Breast epithelium (tissue), 4 donors: ENCODE results near the gene ANKRD11. TPM values are rescaled to one million over a fixed set of nuclear protein-coding genes. Genes with fewer than 3 reads are reported as not detected.
"Not testable (repeated sequence)": the region's sequence is repeated elsewhere in the genome, so short reads cannot be mapped to it uniquely, and the experiment has no call there.

Experiments used
- DNase-seq, 2 donors: peaks; one replicate each; pipeline ENCODE4 v3.0.0-alpha.2; 2019; ENCODE audit warnings: low spot score in 2 of 2
- H3K27ac ChIP-seq, 2 donors: fragments of 200-600 bp; sonication (generic) in 1 of 2; one replicate each; pipeline ENCODE4 v1.5.1; 2016 to 2019; ENCODE audit warnings: mild to moderate bottlenecking in 1 of 2
- H3K27me3 ChIP-seq, 2 donors: fragments of 200-600 bp; sonication (generic) in 1 of 2; one replicate each; pipeline versions ENCODE4 v1.5.1 to v1.6.0; 2017 to 2019; ENCODE audit warnings: control low read depth in 1 of 2, mild to moderate bottlenecking in 1 of 2
- H3K36me3 ChIP-seq: fragments of 200-600 bp; one replicate; pipeline ENCODE4 v1.5.1; 2019
- H3K4me1 ChIP-seq, 2 donors: fragments of 200-600 bp; sonication (generic); one replicate each; pipeline ENCODE4 v1.5.1; 2016 to 2019; ENCODE audit warnings: control low read depth in 1 of 2
- H3K4me3 ChIP-seq, 3 donors: fragments of 200-600 bp; sonication (generic); 1 replicate in 2 of 3; 2 replicates in 1 of 3; pipeline ENCODE4 v1.5.1; 2016 to 2019; ENCODE audit warnings: mild to moderate bottlenecking in 3 of 3, moderate library complexity in 2 of 3
- H3K9me3 ChIP-seq, 2 donors: fragments of 200-600 bp; sonication (generic) in 1 of 2; one replicate each; pipeline ENCODE4 v1.5.1; 2016 to 2019; ENCODE audit warnings: control low read depth in 1 of 2
- POLR2A ChIP-seq: fragments of 450-650 bp; IDR thresholded peaks from one replicate; pipeline ENCODE4 v1.6.1; 2016; ENCODE audit warnings: antibody characterized with exemption, mild to moderate bottlenecking, moderate library complexity
- POLR2AphosphoS5 ChIP-seq, 3 donors: sonication (generic); formaldehyde crosslinking; IDR thresholded peaks; one replicate each; pipeline ENCODE4 v1.6.1; 2017; ENCODE audit warnings: antibody characterized with exemption in 3 of 3
- intact Hi-C: fragments of 100-400 bp; cut with DNase I; formaldehyde crosslinking; loops from one replicate; pipeline ENCODE4 v1.15.1; 2023; ENCODE audit warnings: low total_unique reads
- total RNA-seq, 3 donors: library from RNA; depleted of rRNA; stranded (reverse); fragments of >200 nt; gene quantifications; one replicate each; pipeline ENCODE4 v1.1.0, GENCODE V29; 2016
- TF ChIP-seq, protein P1 (sequence below), 3 donors: fragments of 450-650 bp; IDR thresholded peaks; one replicate each; pipeline ENCODE4 v1.5.1; 2016 to 2017; ENCODE audit warnings: antibody characterized with exemption in 3 of 3, mild to moderate bottlenecking in 3 of 3, moderate library complexity in 3 of 3

The ANKRD11 gene
- total RNA-seq, 3 donors from 2014 or later: 64.0 to 79.0 (median 69.2) TPM

DNA sequence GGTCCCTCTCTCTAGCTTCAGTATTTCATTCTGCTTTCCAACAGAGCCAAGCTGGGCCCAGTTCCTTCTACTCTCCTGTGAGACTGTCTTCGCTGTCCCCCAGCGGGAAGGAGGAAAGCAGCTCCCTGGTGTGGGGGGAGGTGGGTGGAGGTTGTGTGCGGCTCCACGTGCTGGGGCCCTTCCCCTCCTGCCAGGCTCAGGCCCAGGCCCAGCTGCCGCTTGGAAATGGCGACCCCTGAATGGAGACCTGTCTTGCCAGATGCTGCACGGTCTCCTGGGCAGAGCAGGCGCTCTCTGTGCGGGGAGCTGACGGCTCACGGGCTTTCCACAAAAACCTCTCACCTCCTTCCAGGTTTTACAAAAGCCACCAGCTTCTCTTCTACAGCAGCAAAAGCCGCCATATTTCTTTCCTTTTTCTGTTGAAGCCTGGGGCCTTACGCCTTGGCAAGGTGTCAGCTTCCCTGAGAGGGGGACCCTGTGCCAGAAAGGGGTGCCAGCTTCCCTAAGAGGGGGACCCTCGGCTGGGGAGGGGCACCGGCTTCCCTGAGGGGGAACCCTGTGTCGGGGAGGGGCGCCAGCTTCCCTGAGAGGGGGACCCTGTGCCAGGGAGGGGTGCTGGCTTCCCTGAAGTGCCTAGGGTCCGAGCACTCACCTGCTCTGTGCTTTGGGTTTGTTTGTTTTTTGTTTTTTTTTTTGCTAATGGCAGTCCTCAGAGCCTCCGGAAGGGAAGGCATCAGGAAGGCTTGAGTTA is 225.4 kb downstream of the ANKRD11 start:
- no peak for DNase-seq
- Histone ChIP-seq H3K27me3 (no peaks in the 10 kb centered on the region), H3K27ac (no peak overlapping the region), H3K36me3 (no peaks in the 10 kb centered on the region), H3K9me3 (peaks cover 9 to 13% of the 10 kb centered on the region in 2 donors), H3K4me1 (no peaks in the 10 kb centered on the region), H3K4me3 (no peak overlapping the region)
- intact Hi-C loops: no loop called here
- TF ChIP-seq, protein P1, sequence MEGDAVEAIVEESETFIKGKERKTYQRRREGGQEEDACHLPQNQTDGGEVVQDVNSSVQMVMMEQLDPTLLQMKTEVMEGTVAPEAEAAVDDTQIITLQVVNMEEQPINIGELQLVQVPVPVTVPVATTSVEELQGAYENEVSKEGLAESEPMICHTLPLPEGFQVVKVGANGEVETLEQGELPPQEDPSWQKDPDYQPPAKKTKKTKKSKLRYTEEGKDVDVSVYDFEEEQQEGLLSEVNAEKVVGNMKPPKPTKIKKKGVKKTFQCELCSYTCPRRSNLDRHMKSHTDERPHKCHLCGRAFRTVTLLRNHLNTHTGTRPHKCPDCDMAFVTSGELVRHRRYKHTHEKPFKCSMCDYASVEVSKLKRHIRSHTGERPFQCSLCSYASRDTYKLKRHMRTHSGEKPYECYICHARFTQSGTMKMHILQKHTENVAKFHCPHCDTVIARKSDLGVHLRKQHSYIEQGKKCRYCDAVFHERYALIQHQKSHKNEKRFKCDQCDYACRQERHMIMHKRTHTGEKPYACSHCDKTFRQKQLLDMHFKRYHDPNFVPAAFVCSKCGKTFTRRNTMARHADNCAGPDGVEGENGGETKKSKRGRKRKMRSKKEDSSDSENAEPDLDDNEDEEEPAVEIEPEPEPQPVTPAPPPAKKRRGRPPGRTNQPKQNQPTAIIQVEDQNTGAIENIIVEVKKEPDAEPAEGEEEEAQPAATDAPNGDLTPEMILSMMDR (IDR thresholded peaks at IDR 0.05): no peak
- no peak for TF ChIP-seq POLR2A
- no peak for TF ChIP-seq POLR2AphosphoS5 (IDR thresholded peaks at IDR 0.05)

DNA sequence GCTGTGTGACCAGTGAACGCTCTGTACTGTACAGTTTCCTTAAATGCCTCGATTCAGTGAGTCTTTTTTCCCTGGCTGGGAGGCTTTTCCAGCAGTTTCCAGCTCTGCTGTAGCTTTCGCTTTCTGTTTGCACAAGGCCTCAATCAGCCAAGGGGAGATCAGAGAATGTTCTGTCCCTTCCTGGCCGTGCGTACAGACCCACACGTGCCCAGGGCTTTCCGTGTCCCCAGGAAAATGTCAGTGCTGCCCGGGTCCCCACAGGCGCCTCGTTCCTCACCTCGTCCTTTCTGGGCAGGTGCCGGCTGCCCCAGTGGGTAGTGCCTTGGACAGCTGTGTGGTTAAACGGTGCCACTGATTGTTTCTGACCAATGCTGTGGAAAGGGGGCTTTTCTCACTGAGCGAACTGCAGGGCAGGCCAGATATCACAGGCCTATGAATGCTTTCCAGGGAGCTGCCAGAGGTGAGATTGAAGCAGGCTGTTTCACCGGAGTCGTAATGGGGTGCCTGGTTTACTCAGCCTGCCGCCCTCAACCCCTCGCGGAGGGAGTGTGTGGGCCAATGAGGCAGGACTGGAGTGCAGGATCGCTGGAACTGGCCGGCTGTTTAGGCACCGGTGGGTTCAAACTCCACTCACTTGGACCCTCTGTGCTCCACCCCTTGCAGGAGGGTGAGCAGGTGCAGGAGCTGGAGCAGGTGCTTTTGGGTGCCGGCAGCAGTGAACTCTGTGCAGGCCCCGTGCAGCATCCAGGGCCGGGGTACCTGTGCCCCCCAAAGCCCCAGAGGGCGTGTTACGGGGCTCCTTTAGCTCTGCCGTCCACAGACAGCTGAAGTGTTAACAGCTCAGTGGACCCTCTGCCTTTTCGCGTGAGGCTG is 228.4 kb downstream of the ANKRD11 start:
- intact Hi-C loops: no loop called here
- Histone ChIP-seq H3K4me3 (peak overlapping the region in 2 of 3 donors; percentile 8 to 44), H3K4me1 (peaks cover 0 to 7% of the 10 kb centered on the region in 2 donors), H3K36me3 (no peaks in the 10 kb centered on the region), H3K9me3 (peaks cover 9 to 13% of the 10 kb centered on the region in 2 donors), H3K27me3 (peaks cover 0 to 10% of the 10 kb centered on the region in 2 donors), H3K27ac (no peak overlapping the region)
- TF ChIP-seq, protein P1 (IDR thresholded peaks at IDR 0.05): no peak
- no peak for TF ChIP-seq POLR2AphosphoS5 (IDR thresholded peaks at IDR 0.05)
- no peak for TF ChIP-seq POLR2A
- DNase-seq: no peak

DNA sequence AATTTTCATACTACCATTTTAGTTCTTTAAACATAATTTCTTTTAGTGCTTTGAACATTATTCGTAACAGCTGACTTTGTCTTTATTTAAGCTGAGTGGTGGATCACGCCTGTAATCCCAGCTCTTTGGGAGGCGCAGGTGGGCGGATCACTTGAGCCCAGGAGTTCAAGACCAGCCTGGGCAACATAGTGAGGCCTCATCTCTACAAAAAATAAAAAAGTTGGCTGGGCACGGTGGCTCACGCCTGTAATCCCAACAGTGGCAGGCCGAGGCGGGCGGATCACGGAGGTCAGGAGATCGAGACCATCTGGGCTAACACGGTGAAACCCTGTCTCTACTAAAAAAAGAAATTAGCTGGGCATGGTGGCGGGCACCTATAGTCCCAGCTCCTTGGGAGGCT is 230.5 kb downstream of the ANKRD11 start:
- H3K27ac ChIP-seq, intact Hi-C loops, H3K4me3 ChIP-seq, H3K36me3 ChIP-seq, DNase-seq: not testable (repeated sequence)
- peaks cover 0 to 12% of the 10 kb centered on the region in 2 donors for H3K4me1 ChIP-seq
- peaks cover 9 to 13% of the 10 kb centered on the region in 2 donors for H3K9me3 ChIP-seq
- H3K27me3 ChIP-seq: peaks cover 0 to 10% of the 10 kb centered on the region in 2 donors

DNA sequence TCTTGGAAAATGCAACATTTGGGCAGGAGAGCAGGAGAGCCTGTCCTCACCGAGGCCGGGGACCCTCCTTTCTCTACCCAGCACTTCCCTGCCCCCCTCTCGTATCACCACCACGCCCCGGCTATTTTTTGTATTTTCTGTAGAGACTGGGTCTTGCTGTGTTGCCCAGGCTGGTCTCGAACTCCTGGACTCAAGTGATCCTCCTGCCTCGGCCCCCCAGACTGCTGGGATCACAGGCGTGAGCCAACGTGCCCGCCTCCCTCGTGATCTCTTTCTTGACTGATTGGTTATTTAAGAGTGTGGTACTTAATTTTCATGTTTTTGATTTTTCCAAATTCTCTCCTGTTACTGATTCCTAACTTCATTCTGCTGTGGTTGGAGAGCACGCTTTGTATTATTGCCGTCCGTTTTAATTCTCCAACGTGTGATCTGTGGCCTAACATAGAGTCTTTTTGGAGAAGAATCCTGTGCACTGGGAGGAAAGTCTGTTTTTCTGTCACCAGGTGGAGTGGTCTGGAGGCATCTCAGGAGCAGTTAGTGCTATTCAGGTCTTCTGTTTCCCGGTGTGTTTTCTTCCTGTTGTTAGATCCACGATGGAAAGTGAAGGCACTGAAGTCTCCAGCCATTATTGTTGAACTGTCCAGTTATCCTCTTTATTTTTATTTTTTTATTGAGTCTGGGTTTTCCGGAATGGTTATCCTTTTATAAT is 232.4 kb downstream of the ANKRD11 start:
- DNase-seq: no peak
- Histone ChIP-seq H3K36me3 (no peaks in the 10 kb centered on the region), H3K9me3 (peaks cover 8 to 10% of the 10 kb centered on the region in 2 donors), H3K27ac (no peak overlapping the region), H3K4me3 (peak overlapping the region; percentile 36 to 72 (median 52)), H3K4me1 (peaks cover 0 to 12% of the 10 kb centered on the region in 2 donors), H3K27me3 (peaks cover 0 to 10% of the 10 kb centered on the region in 2 donors)
- TF ChIP-seq POLR2A (no peak), POLR2AphosphoS5 (IDR thresholded peaks at IDR 0.05) (no peak)
- TF ChIP-seq, protein P1 (IDR thresholded peaks at IDR 0.05): no peak
- intact Hi-C loops: no loop called here

DNA sequence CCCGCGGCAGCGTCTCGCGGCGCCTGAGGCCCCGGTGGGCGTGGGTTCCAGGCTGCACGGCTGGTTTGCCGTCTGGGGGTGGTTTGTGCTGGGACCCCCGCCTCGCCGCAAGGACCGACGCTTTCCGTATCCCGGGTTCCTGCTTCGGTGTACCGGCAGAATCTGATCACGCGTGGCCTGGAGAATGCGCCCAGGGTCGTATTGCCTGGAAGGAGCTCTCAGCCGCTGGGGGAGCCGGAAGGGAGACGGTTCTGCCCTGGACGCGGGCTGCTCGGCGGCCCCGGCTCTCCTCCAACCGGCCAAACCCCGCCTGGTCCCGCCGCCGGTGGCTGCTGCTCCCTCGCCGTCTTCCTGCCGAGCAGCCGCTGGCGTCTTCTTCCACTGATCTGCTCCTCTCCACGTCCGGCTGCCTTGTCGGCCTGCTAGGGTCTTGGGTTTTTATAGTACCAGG is 233.1 kb downstream of the ANKRD11 start:
- H3K4me1 ChIP-seq: peaks cover 0 to 12% of the 10 kb centered on the region in 2 donors
- peak overlapping the region; percentile 36 to 72 (median 52) for H3K4me3 ChIP-seq
- intact Hi-C loops: no loop called here
- H3K27me3 ChIP-seq: peaks cover 0 to 10% of the 10 kb centered on the region in 2 donors
- no peak for DNase-seq
- TF ChIP-seq, protein P1 (IDR thresholded peaks at IDR 0.05): no peak
- TF ChIP-seq POLR2A: no peak
- TF ChIP-seq POLR2AphosphoS5 (IDR thresholded peaks at IDR 0.05): no peak
- no peaks in the 10 kb centered on the region for H3K36me3 ChIP-seq
- H3K9me3 ChIP-seq: peaks cover 2 to 4% of the 10 kb centered on the region in 2 donors
- H3K27ac ChIP-seq: peak overlapping the region in 1 of 2 donors; percentile 44
